ENCODE results near the gene BIRC6. TPM values are rescaled to one million over a fixed set of nuclear protein-coding genes. Genes with fewer than 3 reads are reported as not detected.
"Not testable (repeated sequence)": the region's sequence is repeated elsewhere in the genome, so short reads cannot be mapped to it uniquely, and the experiment has no call there.

The BIRC6 gene
- total RNA-seq, 6 experiments from 2014 or later: 43.1 to 63.5 (median 47.2) TPM

- no peaks in the 10 kb centered on the region for H3K27me3 ChIP-seq
- DNase-seq (no peak), ATAC-seq (no peak)
- no peaks in the 10 kb centered on the region for H3K36me3 ChIP-seq
- no peaks in the 10 kb centered on the region for H3K9me3 ChIP-seq
- H3K27ac ChIP-seq: peak overlapping the region; percentile 20 to 94 (median 91)
- H3K4me3 ChIP-seq: peak overlapping the region; percentile 92 to 98 (median 93)
- intact Hi-C loops (cut with DNase I): no loop called here
- WGBS (ENCODE audit: insufficient coverage, low coverage, low lambda C conversion rate, missing lambda C conversion rate): 9% methylated on average over 7 of the region's 16 CpGs
- TF ChIP-seq POLR2A (IDR thresholded peaks at IDR 0.05) (no peak), CTCF (IDR thresholded peaks at IDR 0.05) (no peak)
- peaks cover 0 to 33% (median 11%) of the 10 kb centered on the region in 4 donors for H3K4me1 ChIP-seq
Observed at GRCh38 chr2:32358111-32358482, 1.3 kb downstream of the BIRC6 start.

GRCh38 chr2:32360416-32360815 is 3.6 kb downstream of the BIRC6 start:
- intact Hi-C loops (cut with DNase I): no loop called here
- Histone ChIP-seq H3K4me3 (no peak overlapping the region), H3K27me3 (no peaks in the 10 kb centered on the region), H3K36me3 (no peaks in the 10 kb centered on the region), H3K9me3 (no peaks in the 10 kb centered on the region), H3K27ac (no peak overlapping the region), H3K4me1 (peaks cover 0 to 51% (median 14%) of the 10 kb centered on the region in 4 donors)
- no peak for DNase-seq
- WGBS (ENCODE audit: insufficient coverage, low coverage, low lambda C conversion rate, missing lambda C conversion rate): 63% methylated on average over 4 of the region's 4 CpGs
- no peak for ATAC-seq
- no peak for TF ChIP-seq POLR2A (IDR thresholded peaks at IDR 0.05)
- TF ChIP-seq CTCF (IDR thresholded peaks at IDR 0.05): no peak

GRCh38 chr2:32362997-32363396 is 6.2 kb downstream of the BIRC6 start:
- H3K27me3 ChIP-seq; H3K36me3 ChIP-seq; H3K9me3 ChIP-seq; DNase-seq; ATAC-seq; intact Hi-C loops (cut with DNase I); H3K4me3 ChIP-seq; H3K27ac ChIP-seq: not testable (repeated sequence)
- peaks cover 0 to 53% (median 14%) of the 10 kb centered on the region in 4 donors for H3K4me1 ChIP-seq
- WGBS (ENCODE audit: insufficient coverage, low coverage, low lambda C conversion rate, missing lambda C conversion rate): 86% methylated on average over 2 of the region's 2 CpGs

GRCh38 chr2:32363597-32363996 is 6.8 kb downstream of the BIRC6 start:
- H3K27me3 ChIP-seq: no peaks in the 10 kb centered on the region
- peak in 1 of 4 donors; percentile 9 for ATAC-seq
- intact Hi-C loops (cut with DNase I): no loop called here
- H3K9me3 ChIP-seq: no peaks in the 10 kb centered on the region
- TF ChIP-seq CTCF (IDR thresholded peaks at IDR 0.05) (no peak), POLR2A (IDR thresholded peaks at IDR 0.05) (no peak)
- no peak overlapping the region for H3K27ac ChIP-seq
- no peak for DNase-seq
- no peaks in the 10 kb centered on the region for H3K36me3 ChIP-seq
- H3K4me3 ChIP-seq: no peak overlapping the region
- WGBS (ENCODE audit: insufficient coverage, low coverage, low lambda C conversion rate, missing lambda C conversion rate): 50% methylated on average over 2 of the region's 2 CpGs
- peaks cover 0 to 55% (median 12%) of the 10 kb centered on the region in 4 donors for H3K4me1 ChIP-seq

GRCh38 chr2:32364290-32364689 is 7.5 kb downstream of the BIRC6 start:
- WGBS (ENCODE audit: insufficient coverage, low coverage, low lambda C conversion rate, missing lambda C conversion rate): 57% methylated on average over 8 of the region's 9 CpGs
- ATAC-seq; H3K36me3 ChIP-seq; H3K27me3 ChIP-seq; DNase-seq; H3K9me3 ChIP-seq; H3K4me3 ChIP-seq; intact Hi-C loops (cut with DNase I); H3K27ac ChIP-seq: not testable (repeated sequence)
- H3K4me1 ChIP-seq: peaks cover 0 to 55% (median 8%) of the 10 kb centered on the region in 4 donors

GRCh38 chr2:32365679-32366078 is 8.9 kb downstream of the BIRC6 start:
- H3K36me3 ChIP-seq; H3K9me3 ChIP-seq; intact Hi-C loops (cut with DNase I); H3K4me3 ChIP-seq; H3K27me3 ChIP-seq; ATAC-seq; H3K27ac ChIP-seq; DNase-seq: not testable (repeated sequence)
- WGBS (ENCODE audit: insufficient coverage, low coverage, low lambda C conversion rate, missing lambda C conversion rate): 100% methylated on average over 3 of the region's 3 CpGs
- peaks cover 0 to 45% (median 3%) of the 10 kb centered on the region in 4 donors for H3K4me1 ChIP-seq
